PC-9 (cell line): Measurements from ENCODE around the gene USP2. TPM values are rescaled to one million over a fixed set of nuclear protein-coding genes. Genes with fewer than 3 reads are reported as not detected.

ENCODE experiments used
- BruUV-seq: library from RNA; stranded (reverse); fragments of 400-500 nt; replicated peaks from 2 replicates; lab custom pipeline; 2021; lab: Mats Ljungman, UMichigan
- CTCF ChIA-PET: fragments of 300-600 bp; sonication (Branson Sonifier 250); formaldehyde crosslinking; loops from one replicate; lab custom pipeline; 2022; ENCODE audit warnings: antibody characterized with exemption; lab: Charles Lee
- POLR2A ChIA-PET: fragments of 300-600 bp; sonication (Branson Sonifier 250); formaldehyde crosslinking; loops from one replicate; lab custom pipeline; 2022; ENCODE audit warnings: antibody characterized with exemption; ENCODE audit not compliant: unreplicated experiment; lab: Charles Lee
- DNase-seq, 2 experiments: peaks; one replicate each; pipeline versions ENCODE4 v3.0.0 to v3.0.0-alpha.2; 2015 to 2022; ENCODE audit warnings: mixed read lengths in 1 of 2
- H2AFZ ChIP-seq: fragments of 200-600 bp; sonication (generic); 2 replicates; pipeline ENCODE4 v1.8.1; 2017; ENCODE audit warnings: antibody characterized with exemption
- H3F3A ChIP-seq: fragments of 200-600 bp; sonication (generic); 2 replicates; pipeline ENCODE4 v1.8.1; 2017; ENCODE audit warnings: antibody characterized with exemption, mild to moderate bottlenecking, low read depth; ENCODE audit not compliant: insufficient read depth
- H3K27ac ChIP-seq: fragments of 200-600 bp; sonication (generic); 2 replicates; pipeline ENCODE4 v1.6.1; 2016; ENCODE audit warnings: mixed run types
- H3K27me3 ChIP-seq: fragments of 200-600 bp; sonication (generic); 2 replicates; pipeline ENCODE4 v1.6.1; 2016; ENCODE audit warnings: low read depth, mixed run types; ENCODE audit not compliant: insufficient read depth
- H3K36me3 ChIP-seq: fragments of 200-600 bp; sonication (generic); 2 replicates; pipeline ENCODE4 v1.6.1; 2016; ENCODE audit warnings: low read depth, mixed run types
- H3K4me1 ChIP-seq: fragments of 200-600 bp; sonication (generic); replicated peaks from 2 replicates; pipeline ENCODE4 v1.6.1; 2016; ENCODE audit warnings: mixed run types; ENCODE audit not compliant: insufficient read depth
- H3K4me2 ChIP-seq: fragments of 200-600 bp; sonication (generic); 2 replicates; pipeline ENCODE4 v1.6.1; 2017; ENCODE audit warnings: mixed run types
- H3K4me3 ChIP-seq: fragments of 200-600 bp; sonication (generic); 2 replicates; pipeline ENCODE4 v1.6.1; 2016; ENCODE audit warnings: mixed run types
- H3K79me2 ChIP-seq: fragments of 200-600 bp; sonication (generic); 2 replicates; pipeline ENCODE4 v1.6.1; 2017; ENCODE audit warnings: low read depth, mixed run types
- H3K9me2 ChIP-seq: fragments of 200-600 bp; sonication (generic); 2 replicates; pipeline ENCODE4 v1.8.1; 2017; ENCODE audit warnings: mild to moderate bottlenecking; ENCODE audit not compliant: insufficient read depth
- H3K9me3 ChIP-seq: fragments of 200-600 bp; sonication (generic); 2 replicates; pipeline ENCODE4 v1.8.1; 2016; ENCODE audit warnings: low read depth; ENCODE audit not compliant: insufficient read depth
- H4K20me1 ChIP-seq: fragments of 200-600 bp; sonication (generic); 2 replicates; pipeline ENCODE4 v1.8.1; 2017; ENCODE audit not compliant: insufficient read depth
- CTCF ChIP-seq: fragments of 200-600 bp; sonication (generic); conservative IDR thresholded peaks from 2 replicates; pipeline ENCODE4 v1.6.1; 2017; ENCODE audit warnings: mixed run types, antibody characterized with exemption, mild to moderate bottlenecking, moderate library complexity
- EZH2 ChIP-seq: fragments of 200-600 bp; sonication (generic); IDR thresholded peaks from 2 replicates; pipeline ENCODE4 v1.8.0; 2017; ENCODE audit warnings: antibody characterized with exemption, low read depth
- intact Hi-C: fragments of 100-400 bp; cut with micrococcal nuclease; formaldehyde crosslinking; loops from one replicate; pipeline ENCODE4 v1.10.0; 2022; ENCODE audit not compliant: unreplicated experiment
- total RNA-seq: library from RNA; stranded (reverse); gene quantifications from 2 replicates; pipeline ENCODE4 v1.2.3, GENCODE V29; 2021

Gene USP2
- total RNA-seq, 1 experiment from 2014 or later: 2.1 TPM

GRCh38 chr11:119307974-119308373 lies 73.5 kb downstream of the USP2 start:
- Histone ChIP-seq H3K4me2 (no peak overlapping the region), H3F3A (peaks cover 17% of the 10 kb centered on the region), H3K4me3 (no peak overlapping the region), H3K4me1 (no peaks in the 10 kb centered on the region), H2AFZ (no peak overlapping the region), H3K79me2 (no peaks in the 10 kb centered on the region), H3K9me3 (no peaks in the 10 kb centered on the region), H3K36me3 (peaks cover 9% of the 10 kb centered on the region; the same call in 1 of the 2 replicates), H3K27me3 (no peaks in the 10 kb centered on the region), H3K9me2 (no peaks in the 10 kb centered on the region), H4K20me1 (no peaks in the 10 kb centered on the region), H3K27ac (no peak overlapping the region)
- TF ChIP-seq EZH2: no peak
- TF ChIP-seq CTCF: no peak
- DNase-seq: no peak
- intact Hi-C loops: no loop called here
- no TSS peak for BruUV-seq
- POLR2A ChIA-PET: interaction anchor here (0.7 kb wide), 1 partner anchor 101 kb away, joined by 21 read pairs; no protein-coding TSS in a partner anchor
- CTCF ChIA-PET: interaction anchor here (0.6 to 0.7 kb wide), 2 partner anchors 30 to 102 kb away, joined by 3 to 10 read pairs; partner anchors contain the start of gene CBL

- CTCF ChIA-PET: interaction anchor here (0.7 kb wide), 1 partner anchor 31 kb away, joined by 3 read pairs; no protein-coding TSS in a partner anchor
- POLR2A ChIA-PET: interaction anchor here (0.7 kb wide), 2 partner anchors 100 to 1029 kb away, joined by 6 to 21 read pairs; no protein-coding TSS in a partner anchor
- DNase-seq: no peak
- BruUV-seq: no TSS peak
- H2AFZ ChIP-seq: no peak overlapping the region
- H3K36me3 ChIP-seq: peaks cover 15% of the 10 kb centered on the region; the same call in 1 of the 2 replicates
- intact Hi-C loops: no loop called here
- H3K79me2 ChIP-seq: no peaks in the 10 kb centered on the region
- H3K4me1 ChIP-seq: no peaks in the 10 kb centered on the region
- no peak overlapping the region for H3K4me2 ChIP-seq
- H3K9me2 ChIP-seq: no peaks in the 10 kb centered on the region
- H3K27ac ChIP-seq: no peak overlapping the region
- H3K27me3 ChIP-seq: no peaks in the 10 kb centered on the region
- H3K4me3 ChIP-seq: no peak overlapping the region
- H4K20me1 ChIP-seq: no peaks in the 10 kb centered on the region
- no peaks in the 10 kb centered on the region for H3K9me3 ChIP-seq
- TF ChIP-seq CTCF: no peak
- TF ChIP-seq EZH2: no peak
- peaks cover 17% of the 10 kb centered on the region for H3F3A ChIP-seq
These were observed 74.3 kb downstream of the USP2 start for GRCh38 chr11:119307219-119307618.

- H3K4me2 ChIP-seq: no peak overlapping the region
- ChIA-PET CTCF (no interaction called here), POLR2A (interaction anchor here (0.7 kb wide), 1 partner anchor 1029 kb away, joined by 6 read pairs; no protein-coding TSS in a partner anchor)
- no peaks in the 10 kb centered on the region for H3K9me3 ChIP-seq
- intact Hi-C loops: no loop called here
- peaks cover 19% of the 10 kb centered on the region; the same call in 1 of the 2 replicates for H3K36me3 ChIP-seq
- no peaks in the 10 kb centered on the region for H4K20me1 ChIP-seq
- H3K4me1 ChIP-seq: no peaks in the 10 kb centered on the region
- no TSS peak for BruUV-seq
- no peak overlapping the region for H3K27ac ChIP-seq
- H2AFZ ChIP-seq: no peak overlapping the region
- TF ChIP-seq CTCF: no peak
- TF ChIP-seq EZH2: no peak
- H3K4me3 ChIP-seq: no peak overlapping the region
- no peaks in the 10 kb centered on the region for H3K79me2 ChIP-seq
- peaks cover 17% of the 10 kb centered on the region for H3F3A ChIP-seq
- no peaks in the 10 kb centered on the region for H3K9me2 ChIP-seq
- no peaks in the 10 kb centered on the region for H3K27me3 ChIP-seq
- no peak for DNase-seq
These were observed 75.1 kb downstream of the USP2 start for GRCh38 chr11:119306373-119306890.
